HFFc6 (cell line): ENCODE measurements around the gene NEU3. TPM values are rescaled to one million over a fixed set of nuclear protein-coding genes. Genes with fewer than 3 reads are reported as not detected.
A peak's percentile ranks its signal among the peaks of the same experiment; 100 is the strongest.
"Not testable (repeated sequence)": the region's sequence is repeated elsewhere in the genome, so short reads cannot be mapped to it uniquely, and the experiment has no call there.

Experiments used
- DNase-seq: peaks from one replicate; pipeline ENCODE4 v3.0.0-alpha.2; 2018
- H3K27ac Mint-ChIP-seq: 2 replicates; pipeline ENCODE4 v1.8.0; 2020; ENCODE audit warnings: mild to moderate bottlenecking, mixed read lengths
- H3K27me3 Mint-ChIP-seq: 2 replicates; pipeline ENCODE4 v1.8.0; 2021; ENCODE audit warnings: mild to moderate bottlenecking, moderate library complexity, mixed read lengths; ENCODE audit not compliant: insufficient read depth
- H3K36me3 Mint-ChIP-seq: 2 replicates; pipeline ENCODE4 v1.8.0; 2021; ENCODE audit warnings: low read depth, mixed read lengths
- H3K4me1 Mint-ChIP-seq: 2 replicates; pipeline ENCODE4 v1.8.0; 2020; ENCODE audit warnings: low read depth, mixed read lengths
- H3K4me3 Mint-ChIP-seq: 2 replicates; pipeline ENCODE4 v1.8.0; 2020; ENCODE audit warnings: mild to moderate bottlenecking, moderate library complexity, mixed read lengths
- H3K9me3 Mint-ChIP-seq: 2 replicates; pipeline ENCODE4 v1.8.0; 2020; ENCODE audit warnings: mild to moderate bottlenecking, mixed read lengths
- total RNA-seq, 6 experiments: library from RNA; stranded (reverse); fragmentation: NEBNext Ultra II Directional; extraction: Animal tissue kit (Norgen Biotek cat#: 25700); gene quantifications; 2 replicates in 1 of 6; 3 replicates in 5 of 6; pipeline ENCODE4 v1.2.3, GENCODE V29; 2021
- TF ChIP-seq, protein P1 (sequence below): fragments of 200-600 bp; sonication (generic); IDR thresholded peaks from 2 replicates; pipeline ENCODE4 v1.5.0; 2021; ENCODE audit warnings: antibody characterized with exemption, mild to moderate bottlenecking

Gene NEU3
- total RNA-seq, 6 experiments from 2014 or later, result 7.6 to 8.9 (median 8.4) TPM

DNA sequence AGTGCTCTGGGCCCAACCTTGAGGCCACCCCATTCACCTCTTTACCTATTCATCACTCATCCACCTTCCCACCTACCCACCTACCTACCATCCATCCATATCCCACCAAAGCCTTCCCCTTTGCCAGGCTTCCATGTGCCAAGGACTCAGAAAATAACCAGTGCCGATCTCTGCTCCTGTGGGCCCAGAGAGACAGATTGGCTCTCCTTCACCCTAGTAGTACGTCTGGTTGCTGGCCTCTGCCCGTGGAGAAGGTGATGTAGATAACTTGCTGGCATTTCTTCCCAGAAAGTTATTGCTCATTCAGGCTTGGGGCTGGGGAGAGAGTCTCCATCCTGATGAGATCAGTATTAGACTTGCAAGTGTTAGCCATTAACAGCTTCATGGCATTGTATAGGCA, 45.2 kb downstream of the NEU3 start:
- H3K4me1 Mint-ChIP-seq, result peaks cover 30% of the 10 kb centered on the region
- no peak overlapping the region for H3K27ac Mint-ChIP-seq
- peaks cover 2% of the 10 kb centered on the region for H3K27me3 Mint-ChIP-seq
- TF ChIP-seq, protein P1, sequence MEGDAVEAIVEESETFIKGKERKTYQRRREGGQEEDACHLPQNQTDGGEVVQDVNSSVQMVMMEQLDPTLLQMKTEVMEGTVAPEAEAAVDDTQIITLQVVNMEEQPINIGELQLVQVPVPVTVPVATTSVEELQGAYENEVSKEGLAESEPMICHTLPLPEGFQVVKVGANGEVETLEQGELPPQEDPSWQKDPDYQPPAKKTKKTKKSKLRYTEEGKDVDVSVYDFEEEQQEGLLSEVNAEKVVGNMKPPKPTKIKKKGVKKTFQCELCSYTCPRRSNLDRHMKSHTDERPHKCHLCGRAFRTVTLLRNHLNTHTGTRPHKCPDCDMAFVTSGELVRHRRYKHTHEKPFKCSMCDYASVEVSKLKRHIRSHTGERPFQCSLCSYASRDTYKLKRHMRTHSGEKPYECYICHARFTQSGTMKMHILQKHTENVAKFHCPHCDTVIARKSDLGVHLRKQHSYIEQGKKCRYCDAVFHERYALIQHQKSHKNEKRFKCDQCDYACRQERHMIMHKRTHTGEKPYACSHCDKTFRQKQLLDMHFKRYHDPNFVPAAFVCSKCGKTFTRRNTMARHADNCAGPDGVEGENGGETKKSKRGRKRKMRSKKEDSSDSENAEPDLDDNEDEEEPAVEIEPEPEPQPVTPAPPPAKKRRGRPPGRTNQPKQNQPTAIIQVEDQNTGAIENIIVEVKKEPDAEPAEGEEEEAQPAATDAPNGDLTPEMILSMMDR, result no peak
- H3K9me3 Mint-ChIP-seq, result no peaks in the 10 kb centered on the region
- no peak for DNase-seq
- no peak overlapping the region for H3K4me3 Mint-ChIP-seq
- no peaks in the 10 kb centered on the region for H3K36me3 Mint-ChIP-seq

DNA sequence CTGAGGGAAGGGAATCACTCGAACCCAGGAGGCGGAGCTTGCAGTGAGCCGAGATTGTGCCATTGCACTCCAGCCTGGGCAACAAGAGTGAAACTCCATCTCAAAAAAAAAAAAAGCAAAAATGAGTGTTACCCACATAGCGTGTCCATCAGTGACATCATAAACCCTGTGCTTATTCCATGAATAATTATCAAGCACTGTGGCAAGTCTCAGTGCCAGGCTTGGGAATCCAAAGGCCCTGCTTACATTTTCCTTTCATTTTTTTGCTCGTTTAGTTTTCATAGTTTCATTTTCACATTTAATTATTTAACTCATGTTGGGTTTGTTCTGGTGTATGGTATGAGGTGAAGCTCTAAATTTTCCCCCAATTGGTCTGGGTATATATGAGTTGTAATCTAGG, 46.5 kb downstream of the NEU3 start:
- Mint-ChIP-seq H3K27ac (no peak overlapping the region), H3K9me3 (no peaks in the 10 kb centered on the region), H3K36me3 (no peaks in the 10 kb centered on the region), H3K4me1 (peaks cover 26% of the 10 kb centered on the region), H3K27me3 (peaks cover 2% of the 10 kb centered on the region), H3K4me3 (no peak overlapping the region)
- TF ChIP-seq, protein P1, result no peak
- no peak for DNase-seq

DNA sequence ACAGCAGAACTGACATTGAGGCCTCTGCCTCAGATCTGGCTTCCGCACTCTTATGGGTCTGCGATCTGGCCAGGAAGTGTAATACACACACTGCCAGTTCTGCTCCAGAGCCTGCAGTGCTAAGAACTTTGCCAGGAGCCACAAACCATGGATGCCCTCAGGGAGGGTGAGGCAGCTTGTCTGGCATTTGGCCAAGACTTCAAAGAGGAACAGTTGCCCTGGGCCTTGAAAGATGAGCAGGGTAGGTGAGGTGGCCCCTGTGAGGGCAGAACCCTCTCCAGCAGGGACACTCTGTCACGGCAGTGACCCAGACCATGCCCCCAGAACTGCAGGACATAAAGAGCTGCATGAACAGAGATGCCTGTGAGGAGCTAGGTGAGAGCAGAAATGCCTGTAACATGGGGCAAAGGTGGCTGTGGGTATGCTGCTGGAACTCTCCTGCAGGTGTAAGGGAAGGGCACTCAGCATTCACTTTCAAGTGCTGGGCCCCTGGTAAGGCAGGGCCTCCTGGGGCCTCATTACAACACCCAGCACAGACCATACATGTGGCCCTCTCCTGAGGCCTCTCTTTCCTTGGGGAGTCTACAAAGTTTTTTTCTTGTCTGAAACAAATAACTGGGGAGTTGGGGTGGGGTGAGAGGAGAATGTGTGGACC, 47.3 kb downstream of the NEU3 start:
- H3K27ac Mint-ChIP-seq, result no peak overlapping the region
- no peak overlapping the region for H3K4me3 Mint-ChIP-seq

DNA sequence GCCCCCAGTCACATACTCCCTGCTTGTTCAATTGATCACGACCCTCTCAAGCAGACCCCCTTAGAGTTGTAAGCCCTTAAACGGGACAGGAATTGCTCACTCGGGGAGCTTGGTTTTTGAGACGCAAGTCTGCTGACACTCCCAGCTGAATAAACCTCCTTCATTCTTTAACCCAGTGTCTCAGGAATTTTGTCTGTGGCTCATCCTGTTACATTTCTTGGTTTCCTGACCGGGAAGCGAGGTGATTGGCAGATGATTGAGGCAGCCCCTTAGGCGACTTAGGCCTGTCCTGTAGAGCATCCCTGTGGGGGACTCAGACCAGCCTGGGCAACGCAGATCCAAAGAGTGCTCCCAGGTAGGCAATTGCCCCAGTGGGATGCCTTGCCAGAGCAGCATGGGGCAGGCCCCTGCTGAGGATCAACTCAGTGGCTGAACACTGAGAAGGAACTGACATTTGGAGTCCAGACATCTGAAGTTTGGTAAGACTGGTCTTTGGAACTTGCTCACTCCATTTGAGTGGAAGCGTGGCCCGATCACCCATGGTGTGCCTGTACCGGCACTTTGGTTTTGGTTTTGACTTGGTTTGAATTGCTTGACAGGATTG, 51.5 kb downstream of the NEU3 start:
- Mint-ChIP-seq H3K27me3 (peaks cover 16% of the 10 kb centered on the region), H3K4me1 (peaks cover 9% of the 10 kb centered on the region), H3K9me3 (no peaks in the 10 kb centered on the region), H3K4me3 (no peak overlapping the region), H3K27ac (no peak overlapping the region), H3K36me3 (no peaks in the 10 kb centered on the region)
- TF ChIP-seq, protein P1, result no peak
- no peak for DNase-seq

More for the DNA sequence above, 47.3 kb downstream of the NEU3 start:
- DNase-seq, result peak; percentile 43
- Mint-ChIP-seq H3K36me3 (no peaks in the 10 kb centered on the region), H3K9me3 (no peaks in the 10 kb centered on the region), H3K27me3 (peaks cover 7% of the 10 kb centered on the region), H3K4me1 (peaks cover 18% of the 10 kb centered on the region)
- TF ChIP-seq, protein P1, result no peak

DNA sequence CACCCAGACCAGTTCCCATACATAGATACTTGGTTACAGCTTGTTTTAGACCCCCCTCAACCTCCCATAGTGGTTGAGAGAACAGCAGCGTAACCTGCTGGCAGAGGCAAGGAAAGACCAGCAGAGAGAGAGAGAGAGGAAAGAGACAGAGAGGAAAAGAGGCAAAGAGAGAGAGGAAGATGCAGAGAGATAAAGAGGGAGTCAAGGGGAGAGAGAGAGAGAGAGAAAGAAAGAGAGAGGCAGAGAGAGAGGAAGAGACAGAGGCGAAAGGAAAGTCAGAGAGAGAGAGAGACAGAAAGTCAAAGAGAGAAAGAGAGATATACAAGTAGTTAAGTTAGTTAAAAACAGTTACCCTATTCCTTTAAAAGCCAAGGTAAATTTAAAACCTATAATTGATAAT, 52.5 kb downstream of the NEU3 start:
- H3K27ac Mint-ChIP-seq, result no peak overlapping the region
- no peaks in the 10 kb centered on the region for H3K4me1 Mint-ChIP-seq
- no peaks in the 10 kb centered on the region for H3K36me3 Mint-ChIP-seq
- H3K4me3 Mint-ChIP-seq, result no peak overlapping the region
- DNase-seq, result no peak
- TF ChIP-seq, protein P1, result no peak
- H3K9me3 Mint-ChIP-seq, result no peaks in the 10 kb centered on the region
- H3K27me3 Mint-ChIP-seq, result peaks cover 17% of the 10 kb centered on the region

DNA sequence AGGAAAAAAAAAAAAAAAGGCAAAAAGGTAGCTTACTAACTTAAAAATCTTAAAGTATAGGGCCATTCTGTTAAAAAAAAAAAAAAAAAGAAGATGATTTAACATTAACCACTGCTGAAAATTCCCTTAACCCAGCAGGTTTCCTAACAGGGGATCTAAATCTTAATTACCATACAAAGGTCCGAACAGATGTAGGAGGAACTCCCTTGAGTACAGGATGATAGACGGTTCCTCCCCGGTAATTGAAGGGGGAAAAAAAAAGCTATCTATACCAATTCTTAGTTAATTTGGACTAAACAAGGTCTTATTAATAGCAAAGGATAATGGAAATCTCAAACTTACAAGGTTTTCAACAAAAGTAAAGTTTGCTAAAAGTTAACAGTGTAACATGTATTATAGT, 53.1 kb downstream of the NEU3 start:
- not testable (repeated sequence) for H3K4me1 Mint-ChIP-seq, H3K36me3 Mint-ChIP-seq, H3K9me3 Mint-ChIP-seq, H3K4me3 Mint-ChIP-seq, H3K27ac Mint-ChIP-seq, DNase-seq
- peaks cover 17% of the 10 kb centered on the region for H3K27me3 Mint-ChIP-seq

DNA sequence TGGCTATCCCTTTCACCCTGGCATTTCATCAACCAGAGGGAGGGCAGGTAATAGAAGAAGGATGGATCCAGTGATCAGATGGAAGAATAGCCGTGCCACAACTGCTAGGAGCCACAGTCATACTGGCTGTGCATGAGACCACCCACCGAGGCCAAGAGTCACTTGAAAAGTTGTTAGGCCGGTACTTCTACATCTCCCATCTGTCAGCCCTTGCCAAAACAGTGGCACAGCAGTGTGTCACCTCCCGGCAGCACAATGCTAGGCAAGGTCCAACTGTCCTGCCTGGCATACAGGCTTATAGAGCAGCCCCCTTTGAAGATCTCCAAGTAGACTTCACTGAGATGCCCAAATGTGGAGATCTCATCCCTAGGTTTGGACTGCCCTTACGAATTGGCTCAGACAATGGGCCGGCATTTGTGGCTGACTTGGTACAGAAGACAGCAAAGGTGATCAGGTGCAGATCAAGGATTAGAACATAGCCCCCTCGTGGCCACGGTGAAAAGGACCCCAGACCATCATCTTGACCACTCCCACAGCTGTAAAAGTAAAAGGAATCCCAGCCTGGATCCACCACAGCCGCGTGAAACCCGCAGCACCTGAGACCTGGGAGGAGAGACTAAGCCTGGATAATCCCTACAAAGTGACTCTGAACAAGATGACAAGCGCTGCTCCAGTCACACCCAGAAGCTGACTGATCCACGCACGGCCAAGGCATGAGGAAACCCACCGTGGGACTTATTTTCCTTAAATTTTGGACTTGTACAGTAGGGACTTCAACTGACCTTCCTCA, 55.8 kb downstream of the NEU3 start:
- not testable (repeated sequence) for H3K9me3 Mint-ChIP-seq, DNase-seq, H3K27ac Mint-ChIP-seq, H3K36me3 Mint-ChIP-seq, H3K4me3 Mint-ChIP-seq
- Mint-ChIP-seq H3K27me3 (peaks cover 23% of the 10 kb centered on the region), H3K4me1 (peaks cover 11% of the 10 kb centered on the region)

DNA sequence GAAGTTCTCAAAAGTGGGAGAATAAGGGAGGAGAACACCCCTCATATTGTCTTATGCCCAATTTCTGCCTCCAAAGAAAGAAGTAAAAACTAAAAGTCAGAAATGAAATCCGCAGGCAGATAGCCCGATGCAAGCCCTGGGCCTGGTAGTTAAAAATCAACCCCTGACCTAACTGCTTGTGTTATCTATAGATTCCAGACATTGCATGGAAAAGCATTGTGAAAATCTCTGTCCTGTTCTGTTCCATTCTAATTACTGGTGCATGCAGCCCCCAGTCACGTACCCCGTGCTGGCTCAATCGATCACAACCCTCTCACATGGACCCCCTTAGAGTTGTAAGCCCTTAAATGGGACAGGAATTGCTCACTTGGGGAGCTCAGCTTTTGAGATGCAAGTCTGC, 57.9 kb downstream of the NEU3 start:
- H3K4me3 Mint-ChIP-seq, H3K36me3 Mint-ChIP-seq, H3K27ac Mint-ChIP-seq: not testable (repeated sequence)

More for the DNA sequence above, 57.9 kb downstream of the NEU3 start:
- not testable (repeated sequence) for H3K9me3 Mint-ChIP-seq, DNase-seq
- H3K4me1 Mint-ChIP-seq, result peaks cover 11% of the 10 kb centered on the region
- H3K27me3 Mint-ChIP-seq, result peaks cover 30% of the 10 kb centered on the region
